Stimulated activated CD4-positive, alpha-beta T cell treated with anti-CD3 and anti-CD28 coated beads, TNF-alpha, amount 100 ng/mL, for 48 hours (primary cell): ENCODE data around the gene UPF1.

Source experiments
- DNase-seq, 3 donors: peaks; one replicate each; pipeline ENCODE4 v3.0.0-alpha.2; 2020; ENCODE audit warnings: low read depth in 3 of 3

The UPF1 gene

GRCh38 chr19:18831524-18832305 lies at the start of gene UPF1:
Gene UPF1, plus strand, starts transcription at chr19:18831959. Its CDS starts 251 bp downstream, at chr19:18832210.
- DNase-seq = peak; percentile 91 to 95 (median 91)

DNA sequence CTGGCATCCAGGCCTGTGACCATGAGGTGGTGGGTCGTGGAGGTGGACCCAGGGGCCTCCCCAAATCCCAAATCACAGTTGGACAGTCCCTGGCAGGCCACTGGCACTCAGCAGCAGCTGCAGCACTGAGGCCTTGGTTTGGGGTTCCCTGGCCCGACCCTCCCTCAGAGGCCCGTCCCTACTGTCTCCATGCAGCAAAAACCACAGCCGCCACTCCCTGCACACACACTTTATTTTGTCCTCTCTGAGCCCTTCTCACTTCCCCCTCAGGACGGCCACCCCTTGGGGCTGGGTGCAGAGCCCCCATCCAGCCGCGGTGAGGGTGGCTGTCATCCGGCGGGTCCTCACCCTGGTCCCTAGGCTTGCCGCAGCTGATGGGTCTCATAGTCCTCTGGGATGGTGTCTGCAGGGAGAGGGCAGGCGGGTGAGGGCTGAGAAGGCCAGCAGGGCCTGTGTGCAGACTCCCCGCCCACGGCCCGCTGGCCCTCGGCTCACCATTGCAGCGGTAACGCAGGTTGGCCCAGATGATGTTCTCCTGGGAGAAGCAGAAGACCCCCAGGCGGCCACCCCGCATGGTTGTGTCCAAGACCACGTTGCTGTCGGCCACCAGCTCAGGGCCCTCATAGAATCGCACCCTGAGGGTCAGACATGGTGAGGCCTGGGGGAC lies 49.1 kb upstream of the UPF1 start:
- DNase-seq = no peak

DNA sequence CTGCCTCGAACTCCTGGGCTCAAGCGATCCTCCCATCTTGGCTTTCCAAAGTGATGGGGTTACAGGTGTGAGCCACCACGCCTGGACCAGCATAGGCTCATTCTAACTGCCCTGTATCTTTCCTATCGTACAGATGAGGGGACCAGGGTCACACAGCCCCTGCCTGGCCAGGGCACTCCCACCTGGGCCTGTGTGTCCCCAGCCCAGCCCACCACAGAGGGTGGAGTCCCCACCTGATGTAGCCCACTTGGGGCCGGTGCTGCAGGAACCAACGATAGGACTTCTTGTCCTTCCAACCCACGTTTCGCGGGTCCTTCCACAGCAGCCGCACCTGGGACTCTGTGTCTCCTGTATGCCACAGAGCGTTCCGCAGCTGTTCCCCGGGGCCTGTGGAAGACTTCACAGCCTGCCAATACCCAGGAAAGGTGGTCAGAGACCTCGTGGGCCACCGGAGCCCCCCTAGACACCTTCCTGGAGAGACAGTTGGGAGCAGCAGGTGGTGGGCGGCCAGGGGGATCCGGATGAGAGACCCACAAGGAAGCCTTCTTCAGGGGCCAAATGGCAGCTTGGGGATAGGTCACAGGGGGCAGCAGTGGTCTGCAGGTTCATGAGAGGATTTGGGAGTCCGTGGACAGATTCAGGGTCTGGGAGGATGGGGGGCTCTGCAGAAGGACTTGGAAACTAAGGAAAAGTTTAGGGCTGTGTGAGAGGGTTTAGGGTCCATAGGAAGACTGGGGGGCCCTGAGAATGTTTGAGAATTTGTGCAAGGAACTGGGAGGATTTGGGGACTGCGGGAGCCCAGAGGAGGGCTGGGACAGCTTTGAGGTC lies 47.6 kb upstream of the UPF1 start:
- no peak for DNase-seq

DNA sequence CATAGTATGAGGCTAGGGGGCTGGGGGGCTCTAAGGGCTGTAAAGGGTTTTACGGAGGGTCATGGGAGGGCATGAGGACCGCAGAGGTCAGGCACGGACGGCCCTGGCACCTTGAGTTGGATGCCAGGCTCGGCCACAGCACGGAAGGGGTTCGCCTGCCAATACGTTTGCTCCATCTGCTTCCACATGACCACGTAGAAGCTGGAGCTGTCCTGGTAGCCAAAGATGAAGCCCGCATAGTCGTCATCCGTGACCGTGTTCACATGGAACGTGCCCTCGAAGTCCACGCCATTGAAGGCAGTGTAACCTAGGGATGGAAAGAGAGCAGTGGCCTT lies 47.0 kb upstream of the UPF1 start:
- no peak for DNase-seq

- peak; percentile 66 to 79 (median 73) for DNase-seq
Measured at GRCh38 chr19:18785179-18786124, 46.3 kb upstream of the UPF1 start.

- DNase-seq = no peak
Measured at GRCh38 chr19:18788529-18789421, 43.0 kb upstream of the UPF1 start.

DNA sequence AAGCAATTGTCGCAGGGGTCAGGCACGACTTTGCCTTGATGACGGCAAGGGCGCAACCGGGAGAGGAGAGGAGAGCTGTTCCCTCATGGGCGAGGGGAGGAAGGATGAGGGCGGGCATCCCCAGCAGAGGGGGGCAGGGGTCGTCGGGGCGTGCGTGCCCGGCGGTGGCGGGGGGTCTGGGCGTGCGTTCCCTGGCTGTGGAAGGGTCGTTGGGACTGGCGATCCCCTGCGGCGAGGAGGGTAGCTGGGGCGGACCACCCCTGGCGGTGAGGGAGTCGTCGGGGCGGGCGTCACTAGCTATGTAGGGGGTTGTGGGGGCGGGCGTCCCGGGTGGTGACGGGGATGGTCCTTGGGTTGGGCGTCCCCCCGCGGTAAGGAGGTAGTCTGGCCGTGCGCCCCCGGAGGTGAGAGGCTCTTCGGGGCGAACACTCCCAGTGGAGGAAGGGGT lies 42.3 kb upstream of the UPF1 start:
- DNase-seq = no peak

- no peak for DNase-seq
Measured at GRCh38 chr19:18789883-18790565, 41.7 kb upstream of the UPF1 start.

- DNase-seq = no peak
Measured at GRCh38 chr19:18790566-18791314, 41.0 kb upstream of the UPF1 start, which contains the start of gene COMP. Gene COMP, minus strand, starts transcription at chr19:18791305. Its CDS starts 36 bp downstream, at chr19:18791269.

- DNase-seq = no peak
Measured at GRCh38 chr19:18791315-18791678, 40.5 kb upstream of the UPF1 start.

DNA sequence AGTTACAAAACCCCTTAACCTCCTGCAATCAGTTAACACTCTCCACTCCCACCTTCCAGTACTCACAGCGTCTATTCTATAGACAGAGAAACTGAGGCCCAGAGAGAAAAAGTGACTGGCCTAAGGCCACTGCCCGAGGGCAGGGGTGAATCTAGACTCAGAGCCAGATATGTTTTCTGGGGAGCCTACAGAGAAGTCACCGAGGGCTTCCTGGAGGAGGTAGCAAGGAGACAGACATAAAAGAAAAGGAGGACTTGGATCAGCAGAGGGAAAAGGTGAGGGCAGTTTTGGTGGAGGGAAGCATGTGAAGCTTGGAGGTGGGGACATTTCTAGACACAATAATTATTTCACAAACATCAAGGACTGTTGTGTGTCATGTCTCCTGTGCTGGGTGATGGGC lies 39.1 kb upstream of the UPF1 start:
- DNase-seq = no peak

DNA sequence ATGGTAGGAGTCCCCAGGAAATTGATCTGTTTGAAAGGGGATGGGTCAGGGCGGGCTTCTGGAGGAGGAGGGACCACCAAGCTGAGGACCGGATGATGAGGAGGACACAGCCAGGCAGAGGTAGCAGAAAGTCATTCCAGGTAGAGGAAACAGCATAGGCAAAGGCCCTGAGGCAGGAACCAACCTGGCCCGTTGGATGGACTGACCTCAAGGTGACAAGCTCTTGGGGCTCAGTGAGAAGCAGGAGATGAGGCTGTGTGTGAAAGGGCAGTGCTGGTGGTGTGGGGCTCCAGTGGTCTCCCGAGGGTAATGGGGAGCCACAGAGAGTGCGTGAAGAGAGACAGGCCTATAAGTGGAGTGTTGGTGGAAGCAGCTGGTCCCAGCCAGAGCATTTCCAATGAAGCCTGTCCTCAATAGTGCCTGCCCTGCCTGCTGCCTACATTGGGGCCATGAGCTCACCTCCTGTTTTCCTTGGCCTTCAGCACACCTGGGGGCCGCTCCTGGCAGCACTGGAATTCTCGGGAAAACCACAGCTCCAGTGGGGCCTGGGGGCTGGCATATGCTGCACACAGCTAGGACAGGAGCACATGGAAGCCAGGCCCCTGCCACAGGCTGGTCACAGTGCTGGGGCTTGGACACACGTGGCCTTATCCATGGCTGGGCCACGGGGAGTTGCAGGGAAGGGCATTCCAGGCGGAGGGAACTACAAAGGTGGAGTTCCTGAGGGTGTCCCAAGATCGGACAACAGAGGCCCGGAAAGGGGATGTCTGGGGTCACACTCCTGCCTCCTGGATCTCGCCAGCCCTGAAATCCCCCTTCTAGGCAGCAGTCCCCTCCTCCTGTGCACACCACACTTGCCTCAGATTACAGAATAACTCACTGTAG lies 38.4 kb upstream of the UPF1 start:
- DNase-seq = no peak

DNA sequence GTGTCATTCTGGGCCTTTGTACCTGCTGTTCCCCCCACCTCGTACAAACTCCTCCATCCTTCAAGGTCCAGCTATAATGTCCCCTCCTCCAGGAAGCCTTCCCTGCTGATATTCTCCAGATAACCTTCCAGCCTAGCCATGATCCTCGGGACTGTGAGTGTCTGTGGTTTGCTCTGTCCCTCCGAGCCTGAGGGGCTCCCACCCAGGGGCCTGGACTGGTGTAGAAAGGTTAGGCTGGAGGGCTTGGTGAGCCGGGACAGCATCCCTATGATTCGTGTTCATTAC lies 37.8 kb upstream of the UPF1 start:
- DNase-seq = no peak

DNA sequence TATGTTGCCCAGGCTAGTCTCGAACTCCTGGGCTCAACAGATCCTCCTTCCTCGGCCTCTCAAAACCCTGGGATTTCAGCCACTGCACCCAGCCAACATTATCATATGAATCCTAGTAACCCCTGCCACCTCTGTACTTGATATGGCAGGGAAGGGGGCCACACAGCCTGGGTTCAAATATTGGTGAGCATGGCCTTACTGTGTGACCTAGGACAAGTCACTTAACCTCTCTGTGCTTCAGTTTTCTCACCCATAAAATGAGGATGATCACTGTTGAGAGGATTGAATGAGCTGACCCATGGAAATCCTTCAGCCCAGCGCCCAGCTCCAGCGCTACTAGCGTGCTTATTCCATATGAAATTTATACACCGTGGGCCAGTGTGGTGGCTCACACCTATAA lies 37.1 kb upstream of the UPF1 start:
- DNase-seq = no peak

DNA sequence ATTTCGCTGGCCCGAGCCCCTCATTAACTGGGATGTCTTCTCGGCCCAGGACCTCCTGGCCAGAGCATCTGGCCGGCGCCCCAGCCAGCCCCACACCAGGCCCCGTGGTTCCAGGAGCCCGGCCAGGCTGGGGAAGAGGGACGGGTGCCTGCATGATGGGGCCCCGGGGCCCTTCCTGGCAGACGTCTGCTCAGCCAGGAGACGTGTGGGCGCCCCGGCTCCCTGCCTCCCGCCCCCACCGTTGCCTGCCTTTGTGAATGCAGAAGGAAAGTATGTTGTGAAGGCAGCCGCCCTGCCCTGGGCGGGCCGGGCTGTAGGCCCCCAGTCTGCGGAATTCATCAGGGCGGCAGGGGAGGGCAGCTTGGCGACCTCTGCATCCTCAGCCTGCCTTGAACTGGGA lies 36.2 kb upstream of the UPF1 start:
- DNase-seq = no peak

GRCh38 chr19:18796239-18796638 lies 35.5 kb upstream of the UPF1 start:
- DNase-seq = no peak

DNA sequence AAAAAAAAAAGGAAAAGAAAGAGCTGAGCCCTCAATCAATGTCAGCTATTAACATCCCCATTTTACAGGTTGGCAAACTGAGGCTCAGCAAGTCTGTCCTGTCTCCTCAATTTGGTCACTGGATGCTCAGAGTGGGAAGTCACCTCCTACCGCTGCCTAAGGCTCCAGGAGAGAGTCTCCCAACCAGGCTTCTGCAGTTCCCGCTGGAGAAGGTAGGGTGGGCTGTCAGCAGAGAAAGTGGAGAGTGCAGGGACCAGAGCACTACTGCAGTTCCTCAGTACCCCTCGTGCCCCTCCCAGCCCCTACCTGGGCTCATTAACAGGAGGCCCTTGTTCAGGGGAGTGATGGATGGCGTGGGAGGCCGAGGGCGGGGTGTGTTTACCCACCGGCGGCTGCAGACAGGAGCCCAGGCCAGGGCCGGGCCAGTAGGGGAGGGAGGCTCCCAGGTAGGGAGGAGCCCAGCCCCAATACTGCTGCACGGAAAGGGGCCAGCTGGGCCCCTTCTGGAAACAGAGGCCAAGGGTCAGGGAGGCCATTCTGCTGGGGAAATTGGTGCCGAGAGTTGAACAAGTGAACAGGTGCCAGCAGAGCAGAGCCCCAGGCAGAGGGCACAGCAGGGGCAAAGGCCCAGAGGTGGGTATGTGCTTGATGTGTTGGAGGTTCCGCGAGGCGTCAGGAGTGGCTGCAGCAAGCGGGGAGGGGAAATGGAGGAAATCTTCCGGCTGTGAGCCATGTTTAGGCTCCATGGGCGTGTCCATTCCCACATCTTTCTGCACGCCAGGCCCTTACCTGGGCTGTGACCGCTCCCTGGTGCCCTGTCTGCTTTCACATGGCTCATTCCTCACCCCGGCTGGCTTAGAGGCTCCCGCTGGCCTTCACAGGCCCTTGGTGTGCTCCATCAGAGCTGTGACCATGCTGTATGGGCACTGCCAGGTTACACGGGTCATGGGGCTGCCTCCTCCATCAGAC lies 33.1 kb upstream of the UPF1 start:
- DNase-seq = no peak
